Colonic mucosa (tissue), 4 donors: ENCODE results near the gene OCIAD1. TPM values are rescaled to one million over a fixed set of nuclear protein-coding genes. Genes with fewer than 3 reads are reported as not detected.
"Not testable (repeated sequence)": the region's sequence is repeated elsewhere in the genome, so short reads cannot be mapped to it uniquely, and the experiment has no call there.

Experiments
- DNase-seq: peaks from one replicate; pipeline ENCODE4 v3.0.0-alpha.2; 2020
- H3K27ac ChIP-seq: fragments of 200-600 bp; one replicate; pipeline ENCODE4 v1.8.0; 2021
- H3K27me3 ChIP-seq: fragments of 200-600 bp; one replicate; pipeline ENCODE4 v1.8.0; 2021
- H3K36me3 ChIP-seq: fragments of 200-600 bp; one replicate; pipeline ENCODE4 v1.8.0; 2021
- H3K4me1 ChIP-seq: fragments of 200-600 bp; one replicate; pipeline ENCODE4 v1.8.0; 2021; ENCODE audit warnings: mild to moderate bottlenecking
- H3K4me3 ChIP-seq: fragments of 200-600 bp; one replicate; pipeline ENCODE4 v1.8.0; 2021
- H3K9ac ChIP-seq, 2 donors: one replicate each; pipeline ENCODE4 v1.7.0; 2013; ENCODE audit warnings: control low read depth in 2 of 2, low read depth in 2 of 2, low read length in 2 of 2
- H3K9me3 ChIP-seq: fragments of 200-600 bp; one replicate; pipeline ENCODE4 v1.8.0; 2021
- CTCF ChIP-seq: fragments of 200-600 bp; IDR thresholded peaks from one replicate; pipeline ENCODE4 v1.8.0; 2022; ENCODE audit warnings: antibody characterized with exemption, mild to moderate bottlenecking
- intact Hi-C: fragments of 100-400 bp; cut with DNase I; formaldehyde crosslinking; loops from one replicate; pipeline ENCODE4 v1.14.1; 2022
- total RNA-seq, 2 donors: library from RNA; stranded (reverse); fragmentation: NEBNext Ultra II Directional in 1 of 2; extraction: Animal tissue kit (Norgen Biotek cat#: 25700) in 1 of 2; gene quantifications; one replicate each; pipeline ENCODE4 v1.2.1, GENCODE V29; 2021
- donor health status: healthy.
- donor health status: DM: no; HTN: no; CAD: no.
- donor health status: DM: no; HTN: no; CAD: no.

OCIAD1 gene
- total RNA-seq, 2 donors from 2014 or later: 120 to 131 TPM

GRCh38 chr4:48804584-48805301, 26.1 kb upstream of the OCIAD1 start:
- Histone ChIP-seq H3K27ac (no peak overlapping the region), H3K9me3 (no peaks in the 10 kb centered on the region), H3K4me3 (no peak overlapping the region), H3K36me3 (no peaks in the 10 kb centered on the region), H3K9ac (no peak overlapping the region), H3K27me3 (no peaks in the 10 kb centered on the region), H3K4me1 (no peaks in the 10 kb centered on the region)
- TF ChIP-seq CTCF: no peak
- DNase-seq: no peak
- intact Hi-C loops: no loop called here

- H3K36me3 ChIP-seq: no peaks in the 10 kb centered on the region
- no peak overlapping the region for H3K9ac ChIP-seq
- H3K4me1 ChIP-seq: no peaks in the 10 kb centered on the region
- H3K9me3 ChIP-seq: no peaks in the 10 kb centered on the region
- TF ChIP-seq CTCF: no peak
- no peak overlapping the region for H3K4me3 ChIP-seq
- DNase-seq: no peak
- intact Hi-C loops: no loop called here
- H3K27me3 ChIP-seq: no peaks in the 10 kb centered on the region
- no peak overlapping the region for H3K27ac ChIP-seq
Measured at GRCh38 chr4:48812866-48813265, 18.0 kb upstream of the OCIAD1 start.

- Histone ChIP-seq H3K36me3 (no peaks in the 10 kb centered on the region), H3K9me3 (no peaks in the 10 kb centered on the region)
Measured at GRCh38 chr4:48813964-48814363, 16.9 kb upstream of the OCIAD1 start.

GRCh38 chr4:48815483-48815882, 15.4 kb upstream of the OCIAD1 start:
- Histone ChIP-seq H3K4me1 (no peaks in the 10 kb centered on the region), H3K9me3 (no peaks in the 10 kb centered on the region), H3K4me3 (no peak overlapping the region), H3K27ac (no peak overlapping the region), H3K9ac (no peak overlapping the region), H3K27me3 (no peaks in the 10 kb centered on the region), H3K36me3 (no peaks in the 10 kb centered on the region)
- no peak for DNase-seq
- intact Hi-C loops: no loop called here
- no peak for TF ChIP-seq CTCF

More at GRCh38 chr4:48813964-48814363, 16.9 kb upstream of the OCIAD1 start:
- Histone ChIP-seq H3K27ac (no peak overlapping the region), H3K27me3 (no peaks in the 10 kb centered on the region), H3K4me1 (no peaks in the 10 kb centered on the region), H3K4me3 (no peak overlapping the region), H3K9ac (no peak overlapping the region)
- DNase-seq: no peak
- TF ChIP-seq CTCF: no peak
- intact Hi-C loops: no loop called here

DNA sequence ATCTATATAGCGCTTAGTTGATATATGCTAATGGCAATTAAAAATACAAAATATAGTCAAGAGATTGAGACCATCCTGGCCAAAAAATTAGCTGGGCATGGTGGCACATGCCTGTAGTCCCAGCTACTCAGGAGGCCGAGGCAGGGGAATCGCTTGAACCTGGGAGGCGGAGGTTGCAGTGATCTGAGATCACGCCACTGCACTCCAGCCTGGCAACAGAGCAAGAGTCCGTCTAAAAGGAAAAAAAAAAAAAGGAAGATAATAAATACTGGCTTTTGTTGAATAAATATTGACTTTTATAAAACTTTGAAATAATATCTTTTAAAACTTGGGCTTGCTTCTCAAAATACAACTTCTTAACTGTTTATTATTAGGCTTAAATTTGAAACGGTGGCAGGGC, 14.6 kb upstream of the OCIAD1 start:
- H3K9ac ChIP-seq, H3K4me3 ChIP-seq, DNase-seq, intact Hi-C loops, H3K36me3 ChIP-seq, H3K9me3 ChIP-seq, H3K27me3 ChIP-seq, H3K27ac ChIP-seq, H3K4me1 ChIP-seq: not testable (repeated sequence)

- H3K27me3 ChIP-seq: no peaks in the 10 kb centered on the region
- H3K4me3 ChIP-seq: no peak overlapping the region
- H3K9me3 ChIP-seq: no peaks in the 10 kb centered on the region
- TF ChIP-seq CTCF: no peak
- no peaks in the 10 kb centered on the region for H3K4me1 ChIP-seq
- H3K36me3 ChIP-seq: no peaks in the 10 kb centered on the region
- no peak overlapping the region for H3K9ac ChIP-seq
- DNase-seq: no peak
- H3K27ac ChIP-seq: no peak overlapping the region
- intact Hi-C loops: no loop called here
Measured at GRCh38 chr4:48816971-48817370, 13.9 kb upstream of the OCIAD1 start.

GRCh38 chr4:48821431-48821830, 9.5 kb upstream of the OCIAD1 start:
- H3K27ac ChIP-seq, H3K4me1 ChIP-seq, H3K9ac ChIP-seq, H3K9me3 ChIP-seq, DNase-seq, H3K4me3 ChIP-seq, H3K36me3 ChIP-seq, intact Hi-C loops, H3K27me3 ChIP-seq: not testable (repeated sequence)
